Ascending aorta (tissue), 2 donors: ENCODE data around the gene RINL. TPM values are rescaled to one million over a fixed set of nuclear protein-coding genes. Genes with fewer than 3 reads are reported as not detected.

ENCODE experiments used
- DNase-seq, 2 donors: peaks; one replicate each; pipeline ENCODE4 v3.0.0-alpha.2; 2019; ENCODE audit warnings: low spot score in 2 of 2
- H3K27ac ChIP-seq, 2 donors: fragments of 200-600 bp; sonication (generic); one replicate each; pipeline ENCODE4 v1.5.1; 2016 to 2017; ENCODE audit warnings: mild to moderate bottlenecking in 1 of 2
- H3K27me3 ChIP-seq: fragments of 200-600 bp; sonication (generic); one replicate; pipeline ENCODE4 v1.5.1; 2017
- H3K36me3 ChIP-seq, 2 donors: fragments of 200-600 bp; sonication (generic); one replicate each; pipeline ENCODE4 v1.5.1; 2016
- H3K4me1 ChIP-seq, 2 donors: fragments of 200-600 bp; sonication (generic); one replicate each; pipeline ENCODE4 v1.5.1; 2016 to 2017; ENCODE audit warnings: mild to moderate bottlenecking in 1 of 2
- H3K4me3 ChIP-seq, 2 donors: fragments of 200-600 bp; sonication (generic); one replicate each; pipeline ENCODE4 v1.5.1; 2016 to 2017; ENCODE audit warnings: mild to moderate bottlenecking in 1 of 2
- H3K9me3 ChIP-seq, 2 donors: fragments of 200-600 bp; sonication (generic); one replicate each; pipeline ENCODE4 v1.5.1; 2016
- CTCF ChIP-seq, 3 experiments: fragments of 200-600 bp in 2 of 3; fragments of 450-650 bp in 1 of 3; sonication (generic) in 2 of 3; IDR thresholded peaks; one replicate each; pipeline ENCODE4 v1.5.1; 2016 to 2019; ENCODE audit warnings: antibody characterized with exemption in 3 of 3, mild to moderate bottlenecking in 1 of 3, moderate library complexity in 1 of 3
- intact Hi-C: fragments of 100-400 bp; cut with DNase I; formaldehyde crosslinking; loops from one replicate; pipeline ENCODE4 v1.15.1; 2023
- total RNA-seq: library from RNA; depleted of rRNA; stranded (reverse); fragments of >200 nt; gene quantifications from one replicate; pipeline ENCODE4 v1.1.0, GENCODE V29; 2016

Gene RINL
- total RNA-seq, 1 donor from 2014 or later: 7.0 TPM

- Histone ChIP-seq H3K4me1 (no peaks in the 10 kb centered on the region), H3K27me3 (no peaks in the 10 kb centered on the region), H3K27ac (no peak overlapping the region), H3K4me3 (no peak overlapping the region), H3K9me3 (no peaks in the 10 kb centered on the region), H3K36me3 (peaks cover 28 to 36% of the 10 kb centered on the region in 2 donors)
- no peak for DNase-seq
- intact Hi-C loops: no loop called here
- no peak for TF ChIP-seq CTCF (IDR thresholded peaks at IDR 0.05)
These were observed 29.6 kb upstream of the RINL start for GRCh38 chr19:38907670-38908069.

GRCh38 chr19:38907227-38907626, 29.2 kb upstream of the RINL start:
- intact Hi-C loops: no loop called here
- no peak for TF ChIP-seq CTCF (IDR thresholded peaks at IDR 0.05)
- no peak for DNase-seq
- H3K4me1 ChIP-seq: no peaks in the 10 kb centered on the region
- no peak overlapping the region for H3K4me3 ChIP-seq
- H3K9me3 ChIP-seq: no peaks in the 10 kb centered on the region
- no peaks in the 10 kb centered on the region for H3K27me3 ChIP-seq
- H3K27ac ChIP-seq: no peak overlapping the region
- peaks cover 28 to 36% of the 10 kb centered on the region in 2 donors for H3K36me3 ChIP-seq

DNA sequence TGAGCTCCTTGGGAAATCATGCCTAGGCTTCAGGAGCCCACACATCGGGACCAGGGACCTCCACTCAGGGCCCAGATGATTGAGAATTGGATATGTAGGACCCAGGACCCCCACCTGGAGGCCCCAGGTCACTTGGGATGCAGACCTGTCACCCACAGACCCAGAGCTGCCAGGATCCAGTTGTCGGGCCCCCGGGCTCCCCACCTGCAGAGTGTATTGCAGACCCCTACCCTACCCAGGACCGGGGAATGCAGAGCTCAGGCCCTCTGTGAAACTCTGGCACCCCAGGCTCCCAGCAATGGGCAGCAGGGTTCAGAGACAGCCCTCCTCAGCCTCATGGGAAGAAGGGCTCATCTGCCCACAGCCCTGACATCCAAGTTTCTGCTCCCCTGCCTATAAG, 27.5 kb upstream of the RINL start:
- peaks cover 0 to 9% of the 10 kb centered on the region in 2 donors for H3K4me1 ChIP-seq
- no peaks in the 10 kb centered on the region for H3K27me3 ChIP-seq
- H3K27ac ChIP-seq: no peak overlapping the region
- intact Hi-C loops: no loop called here
- no peak for DNase-seq
- TF ChIP-seq CTCF (IDR thresholded peaks at IDR 0.05): no peak
- peaks cover 28 to 36% of the 10 kb centered on the region in 2 donors for H3K36me3 ChIP-seq
- no peaks in the 10 kb centered on the region for H3K9me3 ChIP-seq
- H3K4me3 ChIP-seq: no peak overlapping the region

- H3K4me1 ChIP-seq: peaks cover 0 to 12% of the 10 kb centered on the region in 2 donors
- H3K9me3 ChIP-seq: no peaks in the 10 kb centered on the region
- H3K27me3 ChIP-seq: no peaks in the 10 kb centered on the region
- H3K4me3 ChIP-seq: no peak overlapping the region
- no peak overlapping the region for H3K27ac ChIP-seq
- no peak for TF ChIP-seq CTCF (IDR thresholded peaks at IDR 0.05)
- peaks cover 28 to 36% of the 10 kb centered on the region in 2 donors for H3K36me3 ChIP-seq
- intact Hi-C loops: loop anchor here (5.0 kb wide), 1 partner anchor 503 kb away; the partner anchor contains the start of gene FAM98C
- no peak for DNase-seq
These were observed 26.8 kb upstream of the RINL start for GRCh38 chr19:38904581-38905539.

DNA sequence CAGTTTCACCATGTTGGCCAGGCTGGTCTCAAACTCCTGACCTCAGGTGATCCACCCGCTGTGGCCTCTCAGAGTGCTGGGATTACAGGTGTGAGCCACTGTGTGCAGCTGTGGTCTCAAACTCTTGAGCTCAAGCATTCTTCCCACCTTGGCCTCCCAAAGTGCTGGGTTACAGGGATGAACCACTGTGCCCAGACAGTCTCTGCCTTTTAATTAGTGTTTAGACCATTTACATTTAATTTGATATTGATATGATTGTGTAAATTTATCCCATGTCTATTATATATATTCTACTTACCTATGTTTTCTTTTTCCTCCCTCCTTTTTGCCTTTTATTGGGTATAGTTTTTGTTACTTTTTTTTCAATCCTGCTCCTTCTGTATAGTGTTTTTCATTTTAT, 23.6 kb upstream of the RINL start:
- no peak for TF ChIP-seq CTCF (IDR thresholded peaks at IDR 0.05)
- Histone ChIP-seq H3K36me3 (peaks cover 12 to 18% of the 10 kb centered on the region in 2 donors), H3K9me3 (no peaks in the 10 kb centered on the region), H3K27me3 (no peaks in the 10 kb centered on the region), H3K4me1 (peaks cover 6 to 20% of the 10 kb centered on the region in 2 donors), H3K4me3 (no peak overlapping the region), H3K27ac (no peak overlapping the region)
- DNase-seq: no peak
- intact Hi-C loops: loop anchor here (5.0 kb wide), 1 partner anchor 499 kb away; the partner anchor contains the start of gene FAM98C
